SIG-M5 treated with dmso at 0.1 percent for 504 hours (cell line): ENCODE data around the gene GRHL3.

Experiments
- DNase-seq: peaks from one replicate; lab custom pipeline; 2025; ENCODE audit not compliant: unreplicated experiment; lab: John Stamatoyannopoulos, UW

GRHL3 gene

GRCh38 chr1:24317081-24317480 is 2.1 kb upstream of the GRHL3 start:
- no peak for DNase-seq

- no peak for DNase-seq
Observed at GRCh38 chr1:24317956-24318614, 1.1 kb upstream of the GRHL3 start.

DNA sequence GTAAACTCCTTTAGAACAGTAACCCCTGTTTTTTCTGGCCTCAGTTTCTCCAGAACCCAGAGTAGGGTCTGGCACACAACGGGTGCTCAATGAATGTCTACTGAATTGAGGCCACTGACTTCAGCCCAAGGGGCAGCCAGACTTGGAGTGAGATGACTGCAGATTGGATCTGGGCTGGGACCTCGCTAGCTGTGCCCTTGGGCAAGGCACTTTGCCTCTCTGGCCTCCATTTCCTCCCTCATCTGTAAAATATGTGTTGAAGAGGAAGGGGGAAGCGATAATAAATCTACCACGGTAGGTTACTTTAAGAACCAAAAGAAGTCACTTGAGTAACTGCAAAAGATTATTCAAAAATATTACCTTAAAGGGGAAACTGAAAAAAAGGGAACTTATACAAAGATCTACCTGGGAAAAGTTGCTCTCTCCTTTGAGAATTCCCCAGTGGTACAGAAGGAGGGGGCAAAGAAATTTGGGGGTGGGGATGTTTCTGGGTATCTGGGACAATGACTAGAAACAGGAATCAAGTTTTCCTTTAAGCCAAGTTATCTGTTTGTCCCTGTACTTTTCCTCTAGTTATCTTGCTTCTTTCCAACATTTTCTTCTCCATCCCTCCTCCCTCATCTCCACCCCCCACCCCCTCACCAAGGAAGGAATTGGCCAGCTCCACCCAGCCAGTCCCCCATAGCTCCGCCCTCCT is 394 bp upstream of the GRHL3 start:
- DNase-seq: no peak

DNA sequence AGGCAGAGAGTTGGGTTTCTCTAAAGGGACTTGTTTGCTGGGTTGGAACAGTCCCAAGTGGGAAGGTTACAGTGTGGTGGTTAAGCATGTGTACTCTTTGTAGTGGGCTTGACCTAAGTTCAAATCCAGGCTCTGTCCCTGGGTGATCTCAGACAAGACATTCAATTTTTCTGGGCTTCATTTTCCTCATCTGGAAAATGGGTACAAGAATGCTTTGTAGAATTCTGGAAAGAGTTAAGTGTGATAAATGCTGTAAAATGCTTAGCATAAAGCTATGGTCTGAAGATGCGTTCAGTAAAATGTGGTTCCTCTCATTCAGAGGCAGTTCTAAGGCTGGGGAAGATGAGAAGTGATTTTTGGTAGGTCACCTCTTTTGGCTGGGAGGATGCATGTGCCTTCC is 805 bp downstream of the GRHL3 start:
- no peak for DNase-seq

DNA sequence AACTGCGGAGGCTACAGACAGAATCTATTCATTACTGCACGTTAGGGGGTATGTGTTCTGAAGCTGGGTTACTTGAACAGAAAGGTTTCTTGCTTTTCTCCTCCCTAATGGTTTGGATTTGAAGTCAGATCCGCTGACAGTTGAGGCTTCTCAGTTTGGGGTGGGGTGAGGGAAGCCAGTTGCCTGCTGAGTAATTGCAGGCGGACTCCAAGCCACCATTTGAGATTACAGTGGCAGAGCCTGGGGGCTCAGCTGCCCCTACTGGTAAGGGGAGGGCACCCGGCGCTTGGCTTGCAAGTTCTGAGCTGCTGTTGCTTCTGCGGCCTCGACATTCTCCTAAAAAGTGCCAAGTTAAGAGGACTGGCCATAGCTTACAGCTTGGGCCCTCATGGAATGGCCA is 2.0 kb downstream of the GRHL3 start:
- no peak for DNase-seq

- DNase-seq: peak; percentile 59
Observed at GRCh38 chr1:24321697-24322469, 2.7 kb downstream of the GRHL3 start.

DNA sequence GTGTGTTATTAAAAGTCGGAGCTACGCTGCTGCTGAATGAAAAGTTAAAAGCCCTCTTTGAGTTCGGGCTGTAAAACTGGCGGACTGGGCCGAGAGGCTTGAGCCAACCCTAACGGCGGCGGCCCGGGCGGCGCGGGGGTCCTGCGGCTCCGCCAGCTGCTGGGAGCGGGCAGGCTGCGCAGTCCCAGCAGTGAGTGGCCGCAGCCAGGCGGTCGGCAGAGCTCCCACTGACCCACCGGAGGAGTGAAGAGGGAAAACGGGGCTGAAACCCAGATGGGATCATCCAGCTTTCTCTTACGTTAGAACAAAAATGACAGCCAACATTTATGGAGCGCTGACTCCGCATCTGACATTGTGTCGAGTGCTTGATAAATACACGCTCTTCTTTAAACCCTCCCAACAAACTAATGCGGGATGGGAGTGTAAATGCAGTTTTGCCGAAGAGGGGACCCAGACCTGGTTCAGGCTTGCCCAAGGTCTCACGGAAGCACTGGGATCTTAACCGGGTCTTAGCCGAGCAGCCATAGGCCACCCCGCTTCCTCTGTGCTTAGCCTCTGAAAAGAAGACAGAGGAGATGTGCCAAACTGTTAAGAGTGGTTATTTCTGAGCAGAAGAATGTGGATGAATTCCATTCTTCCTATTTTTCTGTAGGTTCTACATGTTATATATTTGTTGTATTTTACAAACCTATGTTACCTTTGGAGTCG is 3.5 kb downstream of the GRHL3 start:
- DNase-seq: no peak

GRCh38 chr1:24323281-24323680 is 4.1 kb downstream of the GRHL3 start:
- no peak for DNase-seq

DNA sequence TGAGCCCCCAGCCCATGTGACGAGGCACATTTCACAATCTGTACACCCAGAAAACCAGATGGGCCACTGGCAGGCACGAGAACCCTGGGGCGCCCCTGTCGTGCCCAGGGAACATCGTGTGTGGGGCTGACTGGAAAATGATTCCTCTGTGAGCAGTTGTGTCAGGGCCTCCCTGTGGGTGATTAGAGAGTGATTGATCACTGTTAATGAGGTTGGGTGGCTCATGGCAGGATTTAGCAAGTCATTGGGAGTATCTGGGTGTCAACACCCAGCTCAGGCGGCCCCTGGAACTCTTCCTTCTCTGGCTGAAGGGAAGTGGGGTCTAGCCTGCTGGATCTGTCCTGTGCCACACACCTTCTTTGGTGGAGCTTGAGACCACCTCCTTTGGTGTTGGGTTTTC is 5.7 kb downstream of the GRHL3 start:
- no peak for DNase-seq

- DNase-seq: no peak
Observed at GRCh38 chr1:24325587-24326449, 6.7 kb downstream of the GRHL3 start.

GRCh38 chr1:24327486-24327885 is 8.3 kb downstream of the GRHL3 start:
- no peak for DNase-seq

DNA sequence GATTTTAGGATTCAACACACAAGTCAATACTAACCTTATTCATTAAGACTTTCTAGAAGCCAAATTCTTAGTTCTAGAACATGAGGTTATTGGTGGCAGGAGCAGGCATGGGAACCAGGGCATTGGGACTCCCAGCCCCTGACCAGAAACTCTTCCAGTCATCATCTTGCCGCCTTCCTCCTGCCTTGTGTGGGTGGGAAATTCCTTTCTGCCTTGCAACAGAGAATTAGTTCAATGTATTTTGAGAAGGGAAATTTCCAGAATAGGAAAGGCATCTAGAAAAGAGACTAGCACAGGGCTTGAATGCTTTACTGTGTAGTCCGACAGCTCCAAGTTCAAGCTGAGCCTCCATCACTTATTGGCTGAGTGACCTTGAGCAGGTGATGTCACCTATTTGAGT is 8.7 kb downstream of the GRHL3 start:
- DNase-seq: no peak

DNA sequence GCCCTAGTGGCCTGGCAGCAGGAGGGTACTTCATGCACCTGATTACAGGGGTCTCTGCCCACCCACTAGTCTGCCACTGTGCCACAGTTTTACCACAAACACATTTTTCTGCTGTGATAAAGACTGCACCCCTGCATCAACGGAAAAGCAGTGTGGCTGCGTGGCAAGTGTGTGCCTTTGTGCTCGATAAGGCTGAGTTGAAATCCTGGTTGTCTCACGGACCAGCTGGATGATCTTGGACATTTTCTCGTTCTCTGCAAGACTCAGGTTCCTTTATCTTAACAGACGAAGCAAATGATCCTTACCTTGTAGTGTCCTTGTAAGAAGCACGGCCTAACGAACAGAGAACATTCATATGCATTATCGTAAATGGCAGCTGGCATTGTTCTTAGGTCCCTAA is 10.2 kb downstream of the GRHL3 start:
- no peak for DNase-seq

DNA sequence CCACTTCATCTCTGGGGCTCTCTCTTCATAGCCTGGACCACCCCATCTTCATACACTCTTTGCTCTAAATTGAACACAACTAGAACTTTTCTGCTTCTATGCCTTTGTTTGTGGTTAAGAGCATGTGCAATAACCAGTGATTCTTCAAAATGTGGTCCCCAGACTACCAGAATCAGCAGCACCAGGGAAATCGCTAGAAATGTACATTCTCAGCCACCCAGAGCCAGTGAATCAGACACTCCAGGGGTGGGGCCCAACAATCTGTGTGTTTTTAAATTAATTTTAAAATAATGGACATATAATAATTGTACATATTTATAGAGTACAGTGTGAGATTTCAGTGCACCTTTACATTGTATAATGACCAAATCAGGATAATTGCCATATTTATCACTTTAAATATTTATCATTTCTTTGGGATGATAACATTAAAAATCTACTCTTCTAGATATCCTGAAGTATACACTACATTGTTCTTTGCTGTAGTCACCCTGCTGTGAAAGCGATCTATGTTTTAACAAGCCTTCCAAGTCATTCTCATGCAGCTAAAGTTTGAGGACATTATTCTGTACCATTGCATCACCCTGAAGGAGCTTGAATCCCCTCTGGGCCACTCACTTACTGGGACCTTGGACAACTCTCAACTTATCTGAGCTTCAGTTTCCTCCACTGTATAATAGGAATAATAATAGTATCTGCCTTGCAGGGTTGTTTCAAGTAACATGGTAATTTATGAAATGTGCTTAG is 10.8 kb downstream of the GRHL3 start:
- DNase-seq: no peak

DNA sequence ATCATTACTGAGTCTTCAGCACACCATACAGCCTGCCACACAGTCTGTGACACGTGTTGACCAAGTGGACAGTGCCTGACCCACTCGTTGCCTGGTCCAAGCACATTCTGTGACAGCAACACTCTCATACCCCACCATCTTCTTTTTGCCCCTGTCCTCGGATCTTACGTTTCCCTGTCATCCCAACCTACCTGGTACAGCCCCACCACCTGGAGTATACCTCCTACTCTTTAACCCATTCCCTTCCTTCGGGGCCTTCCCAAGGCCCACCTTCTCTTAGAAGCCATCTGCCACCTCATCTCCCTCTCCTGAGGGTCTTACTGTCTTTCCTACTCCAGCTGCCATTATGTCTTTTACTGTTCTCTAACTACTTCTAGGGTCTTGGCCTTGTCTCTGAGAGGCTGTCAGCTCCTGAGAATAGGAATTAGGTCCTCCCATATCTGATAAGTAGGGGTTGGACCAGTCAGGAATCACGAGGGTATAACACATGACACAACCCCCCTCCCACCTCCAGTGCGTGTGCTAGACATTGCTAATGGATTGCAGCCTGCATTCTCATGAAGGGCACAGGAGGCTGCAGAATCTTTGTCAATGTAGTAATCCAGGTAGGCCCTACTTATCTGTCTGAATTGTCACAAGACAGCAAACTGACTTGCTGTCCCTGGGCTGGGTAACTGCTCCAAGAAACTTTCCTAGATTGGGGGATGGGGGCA is 13.0 kb downstream of the GRHL3 start:
- no peak for DNase-seq

- no peak for DNase-seq
Observed at GRCh38 chr1:24336075-24336474, 16.9 kb downstream of the GRHL3 start.

GRCh38 chr1:24337455-24337854 is 18.3 kb downstream of the GRHL3 start:
- no peak for DNase-seq

DNA sequence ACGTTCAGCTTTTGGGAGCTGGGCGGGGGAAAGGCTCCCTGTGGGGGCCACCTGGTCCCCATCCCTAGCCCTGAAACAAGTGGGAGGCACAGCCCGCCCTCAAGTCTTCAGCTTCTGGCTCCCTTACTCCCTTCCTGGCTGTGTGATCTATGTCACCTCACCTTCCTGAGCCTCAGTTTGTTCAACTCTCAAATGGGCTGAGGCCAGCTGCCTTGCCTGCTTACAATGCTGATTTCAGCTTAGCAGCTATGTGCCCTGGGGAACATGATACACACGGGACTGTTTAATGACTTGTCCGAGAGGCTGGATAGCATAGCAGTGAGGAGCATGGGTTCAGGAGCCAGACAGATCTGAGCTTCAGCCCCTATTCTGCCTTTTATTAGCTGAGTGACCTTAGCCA is 19.3 kb downstream of the GRHL3 start:
- DNase-seq: no peak

DNA sequence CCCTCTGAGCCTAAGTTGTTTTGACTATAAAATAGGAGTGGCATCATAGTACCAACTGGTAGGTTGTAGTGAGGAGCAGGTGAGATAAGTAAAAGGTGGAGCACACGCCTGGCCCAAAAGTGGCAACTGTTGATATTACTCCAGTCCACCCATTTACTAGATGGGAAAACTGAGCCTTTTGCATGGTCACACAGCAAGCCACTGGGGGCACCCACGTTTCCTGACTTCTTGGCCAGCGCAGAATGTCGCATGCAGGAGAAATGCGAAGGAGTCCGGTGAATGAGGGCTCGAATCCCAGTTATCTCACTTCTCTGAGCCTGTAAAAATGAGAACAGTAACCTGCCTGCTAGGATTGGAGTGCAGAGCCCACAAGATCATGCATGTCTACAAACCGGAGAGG is 20.8 kb downstream of the GRHL3 start:
- DNase-seq: no peak
